ENCODE results near the gene HIPK2.

DNA sequence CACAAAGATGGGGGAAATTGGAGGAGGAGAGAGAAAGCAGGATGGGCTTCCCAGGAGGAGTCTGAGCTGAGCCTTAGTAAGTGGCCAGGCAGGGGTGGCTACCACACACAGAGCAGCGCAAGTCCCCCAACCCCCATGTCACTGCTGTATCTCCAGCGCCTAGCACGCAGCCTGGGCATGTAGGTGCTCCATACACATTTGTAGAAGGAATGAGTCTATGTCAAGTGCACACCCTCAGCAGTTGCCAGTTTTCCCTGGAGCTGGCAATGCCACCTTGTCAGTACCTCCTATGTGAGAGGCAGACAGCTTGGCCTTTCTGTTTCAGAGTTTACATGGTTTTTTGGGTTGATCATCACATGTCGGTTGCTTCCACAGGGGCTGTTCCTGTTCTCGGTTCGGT, 138.2 kb downstream of the HIPK2 start:
- TF ChIP-seq MEF2A (IDR thresholded peaks at IDR 0.05; ENCODE audit: insufficient read depth, low read depth, low read length) (no peak), NKRF (conservative IDR thresholded peaks at IDR 0.05) (no peak)

Measured in GM12878 (cell line).